H7 (cell line): Measurements from ENCODE around the gene GRK2. TPM values are rescaled to one million over a fixed set of nuclear protein-coding genes. Genes with fewer than 3 reads are reported as not detected.
"Not testable (repeated sequence)": the region's sequence is repeated elsewhere in the genome, so short reads cannot be mapped to it uniquely, and the experiment has no call there.

Experiments used
- DNase-seq: peaks from one replicate; pipeline ENCODE4 v3.0.0; 2012
- H3K27me3 ChIP-seq: 2 replicates; pipeline ENCODE4 v1.6.0; 2011; ENCODE audit warnings: mild to moderate bottlenecking, low read length; ENCODE audit not compliant: control insufficient read depth, insufficient read depth
- H3K36me3 ChIP-seq: replicated peaks from 2 replicates; pipeline ENCODE4 v1.5.1; 2011; ENCODE audit warnings: low read length; ENCODE audit not compliant: control insufficient read depth, insufficient read depth
- H3K4me3 ChIP-seq: 2 replicates; pipeline ENCODE4 v1.5.1; 2011; ENCODE audit warnings: low read depth, mild to moderate bottlenecking, control low read depth, low read length, moderate library complexity; ENCODE audit not compliant: insufficient read depth
- total RNA-seq: library from RNA; depleted of rRNA; stranded (reverse); fragments of >200 nt; shearing (Covaris generic); gene quantifications from 2 replicates; pipeline ENCODE4 v1.2.3, GENCODE V29; 2014

GRK2 gene
- total RNA-seq, 1 experiment from 2014 or later, result 73.8 TPM

DNA sequence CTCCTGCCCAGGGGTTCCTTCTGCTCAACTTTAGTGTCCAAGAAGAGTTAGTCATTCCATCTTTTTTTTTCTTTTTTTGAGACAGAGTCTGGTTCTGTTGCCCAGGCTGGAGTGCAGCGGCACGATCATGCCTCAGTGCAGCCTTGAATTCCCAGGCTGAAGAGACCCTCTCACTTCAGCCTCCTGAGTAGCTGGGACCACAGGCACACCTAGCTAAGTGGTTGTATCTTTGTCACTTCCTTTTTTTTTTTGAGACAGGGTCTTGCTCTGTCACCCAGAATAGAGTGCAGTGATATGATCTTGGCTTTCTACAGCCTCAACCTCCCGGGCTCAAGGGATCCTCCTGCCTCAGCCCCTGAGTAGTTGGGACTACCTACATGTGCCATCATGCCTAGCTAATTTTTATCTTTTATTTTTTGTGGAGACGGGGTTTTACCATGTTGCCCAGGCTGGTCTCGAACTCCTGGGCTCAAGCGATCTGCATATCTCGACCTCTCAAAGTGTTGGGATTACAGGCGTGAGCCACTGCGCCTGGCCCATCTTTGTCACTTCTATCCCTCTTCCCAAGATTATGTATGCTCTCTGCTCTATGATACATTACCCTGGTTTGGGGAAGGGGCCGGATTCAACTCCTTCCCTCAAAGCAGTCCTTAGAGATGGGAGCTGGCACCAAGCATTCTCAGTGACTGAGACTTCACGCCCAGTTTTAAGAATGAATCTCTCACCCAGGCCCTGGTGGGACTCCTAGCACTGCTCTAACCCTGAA lies 47.0 kb downstream of the GRK2 start:
- no peak for DNase-seq
- Histone ChIP-seq H3K27me3 (peaks cover 6% of the 10 kb centered on the region), H3K36me3 (peaks cover 1% of the 10 kb centered on the region), H3K4me3 (no peak overlapping the region)

- Histone ChIP-seq H3K27me3 (peaks cover 14% of the 10 kb centered on the region), H3K4me3 (no peak overlapping the region), H3K36me3 (no peaks in the 10 kb centered on the region; the same call in none of the 2 replicates)
- no peak for DNase-seq
These were observed 47.9 kb downstream of the GRK2 start for GRCh38 chr11:67314218-67314617.

- Histone ChIP-seq H3K4me3 (no peak overlapping the region), H3K27me3 (peaks cover 20% of the 10 kb centered on the region), H3K36me3 (no peaks in the 10 kb centered on the region; the same call in 1 of the 2 replicates)
- no peak for DNase-seq
These were observed 49.1 kb downstream of the GRK2 start for GRCh38 chr11:67315325-67315909.

DNA sequence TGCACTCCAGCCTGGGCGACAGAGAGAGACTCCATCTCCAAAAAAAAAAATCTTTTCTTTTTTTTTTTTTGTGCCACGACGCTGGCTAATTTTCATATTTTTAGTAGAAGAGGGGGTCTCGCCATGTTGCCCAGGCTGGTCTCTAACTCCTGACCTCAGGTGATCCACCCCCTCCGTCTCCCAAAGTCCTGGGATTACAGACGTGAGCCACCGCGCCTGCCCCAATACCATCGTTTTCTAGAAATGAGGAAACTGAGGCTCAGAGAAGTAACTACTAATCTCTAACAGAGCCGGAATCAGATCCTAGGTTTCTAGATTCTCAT lies 50.6 kb downstream of the GRK2 start:
- Histone ChIP-seq H3K36me3 (no peaks in the 10 kb centered on the region), H3K27me3 (peaks cover 22% of the 10 kb centered on the region), H3K4me3 (peak overlapping the region; percentile 79)
- DNase-seq, result no peak

DNA sequence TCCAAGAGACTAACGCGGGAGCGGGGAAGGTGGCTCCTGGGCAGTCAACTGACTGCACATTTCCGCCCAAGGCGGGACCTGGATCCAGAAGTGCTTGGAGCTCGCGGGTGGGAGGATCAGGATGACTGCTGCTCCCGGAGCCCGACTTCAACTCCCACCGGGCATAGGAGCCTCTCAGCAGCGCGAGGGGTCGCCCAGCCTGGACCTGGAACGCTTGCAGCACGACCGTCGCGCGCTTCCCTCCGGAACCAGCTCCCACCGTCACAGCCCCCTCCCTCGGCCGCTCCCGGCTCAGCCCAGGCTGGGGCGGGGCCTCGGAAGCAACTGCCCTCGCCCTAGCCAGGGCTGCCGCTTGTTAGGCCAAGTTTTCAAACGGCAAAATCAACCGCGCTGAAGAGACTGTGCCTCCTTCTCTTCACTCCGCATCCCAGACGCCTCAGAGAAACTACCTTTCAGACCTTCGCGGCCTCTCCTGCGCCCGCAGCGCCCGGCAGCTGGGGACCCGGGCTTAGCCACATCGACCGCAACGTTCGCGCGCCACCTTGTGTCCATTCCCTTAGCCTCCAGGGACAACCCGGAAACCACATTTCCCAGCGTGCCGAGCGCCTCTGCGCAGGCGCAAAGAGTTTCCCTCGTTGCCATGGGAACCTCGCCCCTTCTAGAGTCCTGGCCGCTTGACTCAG lies 51.1 kb downstream of the GRK2 start:
- peak overlapping the region; percentile 79 for H3K4me3 ChIP-seq
- H3K27me3 ChIP-seq, result peaks cover 22% of the 10 kb centered on the region
- H3K36me3 ChIP-seq, result no peaks in the 10 kb centered on the region
- peak; percentile 99 for DNase-seq

DNA sequence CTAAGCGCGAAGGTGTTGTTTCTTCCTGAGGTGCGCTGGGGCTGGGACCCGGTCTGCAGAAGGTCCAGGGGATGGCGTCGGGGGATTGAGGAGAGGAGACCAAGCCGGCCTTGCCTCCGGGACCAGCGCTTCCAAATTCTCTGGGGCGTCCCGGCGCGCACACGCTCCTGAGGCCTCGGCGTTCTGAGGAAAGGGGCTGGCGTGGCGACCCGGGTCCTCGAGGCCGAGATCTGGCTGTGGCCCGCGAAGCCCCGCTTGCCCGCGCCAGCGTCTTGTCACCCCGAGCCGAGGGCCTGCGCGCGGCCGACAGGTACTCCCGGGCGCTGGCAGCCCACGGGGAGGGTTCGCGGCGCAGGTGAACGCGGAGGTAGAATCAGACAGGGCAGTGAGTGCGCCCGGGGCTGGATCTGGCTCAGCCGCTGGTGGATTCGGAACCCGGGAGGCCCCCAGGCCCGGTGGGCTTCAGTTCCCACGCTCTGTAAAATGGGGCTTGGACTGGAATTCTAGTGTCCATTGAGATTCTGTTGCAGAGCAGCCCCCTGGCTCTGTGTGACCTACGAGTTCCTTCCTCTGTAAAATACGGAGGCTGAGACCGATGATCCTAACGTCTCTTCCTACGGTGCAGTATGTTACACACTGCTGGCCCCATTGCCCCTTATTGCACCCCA lies 51.7 kb downstream of the GRK2 start:
- Histone ChIP-seq H3K27me3 (peaks cover 22% of the 10 kb centered on the region), H3K36me3 (no peaks in the 10 kb centered on the region), H3K4me3 (peak overlapping the region; percentile 79)
- no peak for DNase-seq

GRCh38 chr11:67318876-67319275 lies 52.6 kb downstream of the GRK2 start:
- not testable (repeated sequence) for H3K36me3 ChIP-seq, DNase-seq, H3K4me3 ChIP-seq
- H3K27me3 ChIP-seq, result peaks cover 22% of the 10 kb centered on the region

- Histone ChIP-seq H3K36me3 (no peaks in the 10 kb centered on the region), H3K4me3 (no peak overlapping the region), H3K27me3 (peaks cover 22% of the 10 kb centered on the region)
- DNase-seq, result no peak
These were observed 53.7 kb downstream of the GRK2 start for GRCh38 chr11:67320011-67320410.

DNA sequence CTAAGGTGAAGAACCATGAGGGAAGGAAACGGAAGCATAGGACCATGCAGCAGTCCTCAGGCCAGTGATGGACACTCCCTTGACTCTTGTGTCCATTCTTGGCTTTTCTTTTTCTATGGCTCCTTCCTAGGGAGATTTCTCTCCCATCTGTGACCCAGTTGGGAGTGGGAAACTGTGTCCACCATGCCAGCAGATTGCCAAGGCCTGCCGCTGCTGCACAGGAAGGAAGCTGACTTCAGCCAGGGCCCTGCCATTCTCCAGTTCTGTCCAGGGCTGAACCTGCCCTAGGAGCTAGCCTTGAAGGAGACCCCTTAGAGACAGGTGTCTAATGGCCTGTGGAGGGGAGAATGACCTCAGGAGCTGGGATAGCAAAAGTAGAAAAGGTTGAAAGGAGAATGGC lies 54.4 kb downstream of the GRK2 start:
- no peaks in the 10 kb centered on the region for H3K36me3 ChIP-seq

DNA sequence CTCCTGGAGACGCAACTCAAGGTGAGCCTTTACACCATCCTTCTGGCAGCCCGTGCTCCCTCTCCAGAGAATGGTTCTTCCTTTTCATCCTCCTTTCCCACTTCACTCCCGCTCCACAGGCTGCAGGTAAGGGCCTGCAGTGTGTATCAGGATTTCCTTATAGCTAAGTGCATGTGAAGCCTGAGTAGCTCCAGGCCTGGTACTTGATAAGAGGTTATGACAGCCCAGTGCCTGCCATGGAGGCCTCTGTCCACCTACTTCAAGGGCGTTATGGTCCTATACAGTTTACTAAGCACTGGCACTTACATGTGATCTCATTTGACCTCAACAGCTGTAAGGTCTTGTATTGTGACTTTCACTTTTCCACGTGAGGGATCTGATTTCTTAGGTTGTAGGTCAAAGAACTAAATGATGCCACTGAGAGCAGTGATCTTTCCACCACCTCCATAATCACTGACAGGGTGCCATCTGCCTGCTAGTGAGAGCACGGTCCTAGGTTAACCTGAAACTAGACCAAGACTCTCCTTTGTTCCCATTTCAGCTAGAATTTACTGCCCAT lies 55.1 kb downstream of the GRK2 start:
- DNase-seq, result no peak
- no peak overlapping the region for H3K4me3 ChIP-seq

More for the DNA sequence above, 54.4 kb downstream of the GRK2 start:
- peaks cover 22% of the 10 kb centered on the region for H3K27me3 ChIP-seq
- DNase-seq, result no peak
- no peak overlapping the region for H3K4me3 ChIP-seq

GRCh38 chr11:67322049-67322448 lies 55.8 kb downstream of the GRK2 start:
- DNase-seq, result no peak

More for the DNA sequence above, 55.1 kb downstream of the GRK2 start:
- Histone ChIP-seq H3K27me3 (peaks cover 22% of the 10 kb centered on the region), H3K36me3 (no peaks in the 10 kb centered on the region)

DNA sequence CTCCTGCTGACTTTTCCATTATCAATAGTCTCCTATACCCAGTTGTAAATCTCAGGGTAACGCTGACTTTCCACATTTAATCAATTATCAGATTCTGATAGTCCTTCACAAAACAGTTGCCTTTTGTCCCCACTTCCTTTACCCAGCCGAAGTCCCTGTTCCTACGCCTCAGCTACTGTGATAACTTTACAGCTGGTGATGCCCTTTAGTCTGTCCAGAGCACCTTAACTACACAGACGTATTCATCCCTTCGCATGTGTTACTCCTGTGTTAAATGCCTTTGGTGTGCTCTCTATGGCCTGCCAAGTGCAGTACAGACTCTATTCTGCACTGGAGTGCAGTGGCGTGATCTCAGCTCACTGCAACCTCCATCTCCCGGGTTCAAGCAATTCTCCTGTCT lies 57.3 kb downstream of the GRK2 start:
- no peak overlapping the region for H3K4me3 ChIP-seq
- no peaks in the 10 kb centered on the region for H3K36me3 ChIP-seq
- peaks cover 13% of the 10 kb centered on the region for H3K27me3 ChIP-seq
- DNase-seq, result no peak

More at GRCh38 chr11:67322049-67322448, 55.8 kb downstream of the GRK2 start:
- H3K4me3 ChIP-seq, result no peak overlapping the region
- H3K36me3 ChIP-seq, result no peaks in the 10 kb centered on the region
- H3K27me3 ChIP-seq, result peaks cover 22% of the 10 kb centered on the region

DNA sequence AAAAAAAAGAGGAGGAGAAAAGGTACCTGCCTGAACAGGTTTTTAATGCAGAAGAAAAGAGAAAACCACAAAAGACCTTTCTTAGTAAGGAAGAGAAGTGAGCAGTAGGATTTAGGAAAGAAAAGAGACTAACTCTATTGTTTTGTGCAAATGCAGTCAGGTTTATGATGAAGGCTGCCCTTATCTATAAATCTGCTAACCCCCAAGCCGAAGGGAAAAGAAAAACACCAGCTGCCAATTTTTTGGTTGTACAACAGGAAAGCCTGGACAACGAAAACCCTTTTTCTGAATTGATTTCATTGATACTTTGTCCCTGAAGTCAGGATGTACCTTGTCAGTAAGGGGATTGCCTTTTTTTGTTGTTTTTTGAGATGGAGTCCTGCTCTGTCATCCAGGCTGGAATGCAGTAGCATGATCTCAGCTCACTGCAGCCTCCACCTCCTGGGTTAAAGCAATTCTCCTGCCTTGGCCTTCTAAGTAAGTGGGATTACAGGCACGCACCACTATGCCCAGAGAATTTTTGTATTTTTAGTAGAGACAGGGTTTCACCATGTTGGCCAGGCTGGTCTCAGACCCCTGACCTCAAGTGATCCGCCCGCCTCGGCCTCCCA lies 65.9 kb downstream of the GRK2 start:
- no peak for DNase-seq
- H3K4me3 ChIP-seq, result no peak overlapping the region
- no peaks in the 10 kb centered on the region for H3K36me3 ChIP-seq
- no peaks in the 10 kb centered on the region for H3K27me3 ChIP-seq
